Mesodermal cell (in vitro differentiated cells): ENCODE results near the gene NEMP2.

Source experiments
- H3K27ac ChIP-seq: 2 replicates; pipeline ENCODE4 v1.7.0; 2013; ENCODE audit warnings: mild to moderate bottlenecking, low read depth, low read length, moderate library complexity; ENCODE audit not compliant: severe bottlenecking
- H3K36me3 ChIP-seq: 2 replicates; pipeline ENCODE4 v1.7.1; 2013; ENCODE audit warnings: mild to moderate bottlenecking, low read length, moderate library complexity; ENCODE audit not compliant: control insufficient read depth, insufficient read depth
- H3K4me1 ChIP-seq: one replicate; pipeline ENCODE4 v1.7.1; 2013; ENCODE audit warnings: mild to moderate bottlenecking, low read length; ENCODE audit not compliant: insufficient read depth, control insufficient read depth, poor library complexity, severe bottlenecking
- H3K4me3 ChIP-seq: 2 replicates; pipeline ENCODE4 v1.7.0; 2013; ENCODE audit warnings: low read length, control low read depth, mild to moderate bottlenecking; ENCODE audit not compliant: insufficient read depth, poor library complexity, severe bottlenecking; ENCODE audit errors: extremely low read depth
- H3K9me3 ChIP-seq: 2 replicates; pipeline ENCODE4 v1.7.1; 2013; ENCODE audit warnings: mild to moderate bottlenecking, low read length, moderate library complexity; ENCODE audit not compliant: control insufficient read depth
- WGBS, 2 experiments: methylation state at CpG; one replicate each; pipeline ENCODE4 v1.1.5; 2013; ENCODE audit warnings: missing lambda C conversion rate in 2 of 2; ENCODE audit not compliant: insufficient coverage in 2 of 2; 5-methylcytosine and 5-hydroxymethylcytosine counted together

NEMP2 gene

DNA sequence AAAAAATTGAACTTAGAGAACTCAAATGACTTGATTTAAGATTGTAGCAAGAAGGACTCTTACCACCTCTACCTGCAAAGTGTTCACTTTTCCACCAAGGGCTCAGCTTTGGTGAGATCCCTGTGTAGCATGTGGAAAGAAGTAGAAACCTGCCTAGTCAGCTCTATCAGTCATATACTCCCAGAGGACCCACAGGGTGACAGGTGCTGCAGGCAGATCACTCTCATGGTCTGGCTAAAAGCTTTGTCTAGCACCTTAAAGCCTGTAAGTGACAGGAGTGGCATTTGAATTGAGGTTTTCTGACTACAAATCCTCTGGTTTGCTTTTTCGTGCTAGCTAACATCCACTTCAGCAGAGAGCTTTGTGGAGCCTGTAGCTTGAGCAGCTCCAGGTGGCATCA, 18.7 kb upstream of the NEMP2 start:
- Histone ChIP-seq H3K4me1 (peaks cover 4% of the 10 kb centered on the region), H3K9me3 (no peaks in the 10 kb centered on the region), H3K36me3 (no peaks in the 10 kb centered on the region), H3K27ac (no peak overlapping the region), H3K4me3 (no peak overlapping the region)
- WGBS, 2 experiments = 100% methylated on average over 1 of the region's 1 CpG; no CpG with 5 or more reads in 1 of the 2 experiments

DNA sequence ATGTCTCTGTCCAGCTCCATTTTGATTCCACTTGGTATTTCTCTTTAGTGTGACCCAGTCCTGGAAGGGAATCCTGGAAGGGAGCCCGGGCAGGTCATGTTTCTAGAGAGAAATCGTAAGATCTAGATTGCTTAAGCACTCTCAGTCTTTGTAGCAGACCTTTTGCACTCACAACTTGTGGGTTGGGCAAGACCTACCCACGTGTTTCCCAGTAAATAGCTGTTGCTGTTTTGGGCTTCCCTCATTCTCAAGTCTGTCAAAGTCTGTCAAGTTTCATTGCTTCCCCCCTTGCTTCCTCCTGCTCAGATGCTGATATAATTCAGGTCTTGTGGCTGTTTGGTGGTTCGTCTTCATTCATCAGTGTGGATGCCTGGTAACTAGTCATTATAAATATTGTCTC, 17.4 kb upstream of the NEMP2 start:
- no peaks in the 10 kb centered on the region for H3K36me3 ChIP-seq
- H3K9me3 ChIP-seq = no peaks in the 10 kb centered on the region
- H3K27ac ChIP-seq = no peak overlapping the region
- H3K4me1 ChIP-seq = peaks cover 4% of the 10 kb centered on the region
- H3K4me3 ChIP-seq = no peak overlapping the region
- 87 to 93% methylated on average over 3 of the region's 4 CpGs for WGBS, 2 experiments

DNA sequence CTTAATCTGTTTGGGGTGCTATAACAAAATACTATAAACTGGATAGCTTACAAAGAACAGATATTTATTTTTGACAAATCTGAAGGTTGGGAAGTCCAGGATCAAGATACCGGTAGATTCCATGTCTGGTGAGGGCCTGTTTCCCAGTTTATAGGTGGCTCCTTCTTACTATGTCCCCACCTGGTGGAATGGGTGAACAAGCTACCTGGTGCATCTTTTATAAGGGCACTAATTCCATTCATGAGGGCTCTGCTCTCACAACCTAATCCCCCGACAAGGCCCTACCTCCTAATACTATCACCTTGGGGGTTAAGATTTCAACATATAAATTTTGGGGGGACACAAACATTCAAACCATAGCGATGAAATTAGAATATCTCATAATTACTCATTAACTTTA, 15.6 kb upstream of the NEMP2 start:
- Histone ChIP-seq H3K4me1 (peaks cover 4% of the 10 kb centered on the region), H3K27ac (no peak overlapping the region), H3K9me3 (no peaks in the 10 kb centered on the region), H3K36me3 (no peaks in the 10 kb centered on the region), H3K4me3 (no peak overlapping the region)
- WGBS, 2 experiments = 88 to 100% methylated on average over 1 to 3 of the region's 3 CpGs

DNA sequence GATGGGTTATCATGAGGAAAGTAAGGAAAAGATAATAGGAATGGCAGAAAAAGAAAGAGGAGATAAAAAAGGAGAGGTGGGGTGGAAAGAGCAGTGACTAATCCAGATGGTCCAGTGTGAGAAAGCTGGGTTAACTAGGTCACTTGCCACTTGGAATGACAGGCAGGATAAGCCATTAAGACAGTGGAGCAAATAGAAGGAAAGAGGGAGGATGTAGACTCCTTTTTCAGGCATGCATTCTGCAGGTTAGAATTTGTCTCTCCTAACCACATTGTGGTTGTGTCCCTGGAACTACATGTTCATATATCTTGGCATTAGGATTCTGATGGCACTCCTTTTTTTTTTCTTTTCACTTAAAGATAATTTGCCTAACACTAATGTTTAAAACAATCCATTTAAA, 13.4 kb upstream of the NEMP2 start:
- no peaks in the 10 kb centered on the region for H3K9me3 ChIP-seq
- H3K4me3 ChIP-seq = no peak overlapping the region
- no peaks in the 10 kb centered on the region for H3K36me3 ChIP-seq
- H3K4me1 ChIP-seq = no peaks in the 10 kb centered on the region
- no peak overlapping the region for H3K27ac ChIP-seq

GRCh38 chr2:190546734-190547133, 12.2 kb upstream of the NEMP2 start:
- WGBS, 2 experiments = 86% methylated on average over 1 of the region's 3 CpGs; no CpG with 5 or more reads in 1 of the 2 experiments
- H3K27ac ChIP-seq = no peak overlapping the region

GRCh38 chr2:190545555-190546385, 11.2 kb upstream of the NEMP2 start:
- H3K36me3 ChIP-seq = no peaks in the 10 kb centered on the region
- H3K9me3 ChIP-seq = peaks cover 6% of the 10 kb centered on the region
- WGBS, 2 experiments = no CpG with 5 or more reads among the region's 5 CpGs
- H3K4me1 ChIP-seq = no peaks in the 10 kb centered on the region
- no peak overlapping the region for H3K27ac ChIP-seq
- H3K4me3 ChIP-seq = no peak overlapping the region

More at GRCh38 chr2:190546734-190547133, 12.2 kb upstream of the NEMP2 start:
- Histone ChIP-seq H3K4me1 (no peaks in the 10 kb centered on the region), H3K4me3 (no peak overlapping the region), H3K9me3 (peaks cover 2% of the 10 kb centered on the region), H3K36me3 (no peaks in the 10 kb centered on the region)

DNA sequence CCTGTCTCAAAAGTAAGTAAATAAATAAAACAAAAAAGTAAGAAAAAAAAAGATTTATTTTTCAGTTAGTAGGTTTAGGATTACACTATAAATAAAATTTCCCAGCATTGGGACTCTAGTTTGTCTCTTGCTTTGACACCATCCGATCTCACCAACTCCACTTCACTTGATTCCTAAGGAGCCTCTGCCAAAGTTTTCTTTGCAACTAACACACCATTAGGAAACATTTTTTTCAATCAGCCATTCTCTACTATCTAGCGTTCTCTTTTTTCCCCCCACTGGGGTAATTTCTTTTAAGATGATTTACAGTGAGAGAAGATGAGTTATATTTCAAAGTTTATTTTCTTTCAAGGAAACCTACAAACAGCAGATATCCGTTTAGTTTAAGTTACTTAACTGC, 10.6 kb upstream of the NEMP2 start:
- WGBS, 2 experiments = 100% methylated on average over 1 of the region's 3 CpGs
- no peaks in the 10 kb centered on the region for H3K36me3 ChIP-seq
- H3K4me3 ChIP-seq = no peak overlapping the region
- peaks cover 13% of the 10 kb centered on the region for H3K9me3 ChIP-seq
- H3K4me1 ChIP-seq = no peaks in the 10 kb centered on the region
- no peak overlapping the region for H3K27ac ChIP-seq

DNA sequence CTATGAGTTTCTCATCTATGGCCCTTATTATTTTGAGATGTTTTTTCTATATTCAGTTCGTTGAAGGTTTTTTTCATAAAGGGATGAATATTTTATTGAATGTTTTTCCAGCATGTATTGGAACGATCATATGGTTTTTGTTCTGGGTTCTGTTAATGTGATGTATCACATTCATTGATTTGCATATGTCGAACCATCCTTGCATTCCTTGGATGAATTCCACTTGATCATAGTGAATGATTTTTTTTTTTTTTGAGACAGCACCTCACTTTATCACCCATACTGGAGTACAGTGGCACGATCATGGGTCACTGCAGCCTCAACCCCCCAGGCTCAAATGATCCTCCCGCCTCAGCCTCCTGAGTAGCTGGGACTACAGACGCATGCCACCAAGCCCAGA, 5.5 kb upstream of the NEMP2 start:
- no peak overlapping the region for H3K27ac ChIP-seq
- peaks cover 6% of the 10 kb centered on the region for H3K4me1 ChIP-seq
- no peak overlapping the region for H3K4me3 ChIP-seq
- 86 to 100% methylated on average over 1 to 2 of the region's 6 CpGs for WGBS, 2 experiments
- H3K36me3 ChIP-seq = no peaks in the 10 kb centered on the region
- H3K9me3 ChIP-seq = peaks cover 33% of the 10 kb centered on the region

- peaks cover 33% of the 10 kb centered on the region for H3K9me3 ChIP-seq
- peaks cover 11% of the 10 kb centered on the region for H3K4me1 ChIP-seq
- no peak overlapping the region for H3K4me3 ChIP-seq
- no peaks in the 10 kb centered on the region for H3K36me3 ChIP-seq
- no peak overlapping the region for H3K27ac ChIP-seq
Measured at GRCh38 chr2:190538201-190538600, 3.7 kb upstream of the NEMP2 start.

- no peak overlapping the region for H3K27ac ChIP-seq
- H3K9me3 ChIP-seq = peaks cover 33% of the 10 kb centered on the region
- no peak overlapping the region for H3K4me3 ChIP-seq
- WGBS, 2 experiments = no CpG with 5 or more reads among the region's 1 CpG
- peaks cover 11% of the 10 kb centered on the region for H3K4me1 ChIP-seq
- no peaks in the 10 kb centered on the region for H3K36me3 ChIP-seq
Measured at GRCh38 chr2:190537765-190538164, 3.2 kb upstream of the NEMP2 start.

DNA sequence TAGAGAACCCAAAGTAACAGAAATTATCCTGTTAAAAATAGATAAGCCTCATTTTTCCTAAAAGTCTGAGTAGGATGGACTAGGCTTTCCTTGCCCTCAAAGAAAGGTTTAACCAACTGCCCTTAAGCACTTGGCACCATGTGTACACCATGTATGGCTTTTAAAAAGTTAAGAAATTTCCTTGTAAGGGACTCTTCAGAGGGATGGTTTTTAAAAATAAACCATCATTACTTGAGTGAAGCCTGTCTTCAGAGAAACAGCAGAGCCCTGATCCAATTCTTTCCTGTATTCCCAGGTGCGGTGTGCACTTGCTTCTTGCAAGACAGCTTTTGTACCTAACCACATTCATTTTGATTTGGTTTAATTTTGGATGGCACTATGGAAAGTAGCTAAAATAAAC, 1.1 kb upstream of the NEMP2 start:
- no peaks in the 10 kb centered on the region for H3K36me3 ChIP-seq
- no CpG with 5 or more reads among the region's 1 CpG for WGBS, 2 experiments
- peaks cover 11% of the 10 kb centered on the region for H3K4me1 ChIP-seq
- H3K27ac ChIP-seq = no peak overlapping the region
- peak overlapping the region; percentile 56 for H3K4me3 ChIP-seq
- H3K9me3 ChIP-seq = peaks cover 25% of the 10 kb centered on the region
